Neuronal stem cell (in vitro differentiated cells): ENCODE measurements around the gene KASH5.

ENCODE experiments used
- DNase-seq: peaks from one replicate; pipeline ENCODE4 v3.0.0-alpha.2; 2013; ENCODE audit warnings: low spot score
- H2AFZ ChIP-seq: one replicate; pipeline ENCODE4 v1.6.1; 2013; ENCODE audit warnings: mild to moderate bottlenecking, low read length, inconsistent platforms
- H2AK5ac ChIP-seq: 2 replicates; pipeline ENCODE4 v1.6.1; 2013; ENCODE audit warnings: low read depth, mild to moderate bottlenecking, inconsistent platforms, low read length, moderate library complexity, mixed read lengths
- H2BK120ac ChIP-seq: 2 replicates; pipeline ENCODE4 v1.6.1; 2013; ENCODE audit warnings: low read depth, mild to moderate bottlenecking, inconsistent platforms, low read length, moderate library complexity, mixed read lengths
- H2BK12ac ChIP-seq: one replicate; pipeline ENCODE4 v1.6.1; 2013; ENCODE audit warnings: low read length, inconsistent platforms
- H2BK15ac ChIP-seq: 2 replicates; pipeline ENCODE4 v1.6.1; 2013; ENCODE audit warnings: mild to moderate bottlenecking, low read length, inconsistent platforms, mixed read lengths
- H2BK5ac ChIP-seq: one replicate; pipeline ENCODE4 v1.6.1; 2013; ENCODE audit warnings: inconsistent platforms, mild to moderate bottlenecking, low read length, moderate library complexity
- H3K14ac ChIP-seq: one replicate; pipeline ENCODE4 v1.6.1; 2013; ENCODE audit warnings: low read length, inconsistent platforms
- H3K18ac ChIP-seq: 2 replicates; pipeline ENCODE4 v1.6.1; 2013; ENCODE audit warnings: low read length, inconsistent platforms
- H3K23ac ChIP-seq: 2 replicates; pipeline ENCODE4 v1.6.1; 2013; ENCODE audit warnings: low read depth, mild to moderate bottlenecking, mixed read lengths, low read length, inconsistent platforms; ENCODE audit not compliant: poor library complexity
- H3K27ac ChIP-seq: replicated peaks from 3 replicates; pipeline ENCODE4 v1.5.1; 2013; ENCODE audit warnings: low read length, inconsistent platforms
- H3K27me3 ChIP-seq, 3 experiments: 2 replicates each; pipeline ENCODE4 v1.6.1; 2013; ENCODE audit warnings: low read length in 3 of 3, mild to moderate bottlenecking in 2 of 3, inconsistent platforms in 1 of 3, low read depth in 1 of 3, mixed read lengths in 1 of 3, moderate library complexity in 1 of 3; ENCODE audit not compliant: control insufficient read depth in 3 of 3, insufficient read depth in 3 of 3
- H3K36me3 ChIP-seq, 2 donors: replicated peaks in 1 of 2; 2 replicates each; pipeline ENCODE4 v1.6.1; 2013; ENCODE audit warnings: low read length in 2 of 2; ENCODE audit not compliant: control insufficient read depth in 2 of 2, insufficient read depth in 2 of 2
- H3K4ac ChIP-seq: 2 replicates; pipeline ENCODE4 v1.6.1; 2013; ENCODE audit warnings: inconsistent platforms, mild to moderate bottlenecking, low read length, moderate library complexity
- H3K4me1 ChIP-seq, 2 donors: 1 replicate in 1 of 2; 2 replicates in 1 of 2; pipeline ENCODE4 v1.6.1; 2013; ENCODE audit warnings: low read length in 2 of 2, low read depth in 1 of 2; ENCODE audit not compliant: control insufficient read depth in 2 of 2, insufficient read depth in 1 of 2
- H3K4me2 ChIP-seq: one replicate; pipeline ENCODE4 v1.6.1; 2013; ENCODE audit warnings: mild to moderate bottlenecking, low read length, inconsistent platforms; ENCODE audit not compliant: insufficient read depth, poor library complexity, severe bottlenecking
- H3K4me3 ChIP-seq, 2 donors: 2 replicates each; pipeline ENCODE4 v1.5.1; 2013; ENCODE audit warnings: low read length in 2 of 2, mild to moderate bottlenecking in 2 of 2, inconsistent platforms in 1 of 2, moderate library complexity in 1 of 2
- H3K79me1 ChIP-seq: one replicate; pipeline ENCODE4 v1.6.1; 2013; ENCODE audit warnings: low read depth, mild to moderate bottlenecking, inconsistent platforms, low read length, moderate library complexity
- H3K9ac ChIP-seq: one replicate; pipeline ENCODE4 v1.6.1; 2013; ENCODE audit warnings: mild to moderate bottlenecking, low read depth, low read length, inconsistent platforms; ENCODE audit not compliant: poor library complexity
- H3K9me3 ChIP-seq, 2 donors: replicated peaks in 1 of 2; 2 replicates each; pipeline versions ENCODE3 to v1.6.1; 2013; ENCODE audit warnings: low read length in 2 of 2, mild to moderate bottlenecking in 2 of 2, inconsistent platforms in 1 of 2, low read depth in 1 of 2, mixed read lengths in 1 of 2, moderate library complexity in 1 of 2; ENCODE audit not compliant: control insufficient read depth in 2 of 2, insufficient read depth in 1 of 2
- H4K8ac ChIP-seq: one replicate; pipeline ENCODE4 v1.6.1; 2013; ENCODE audit warnings: low read depth, mild to moderate bottlenecking, inconsistent platforms, low read length, moderate library complexity
- H4K91ac ChIP-seq: one replicate; pipeline ENCODE4 v1.6.1; 2013; ENCODE audit warnings: low read length, low read depth, mild to moderate bottlenecking, inconsistent platforms; ENCODE audit not compliant: poor library complexity
- WGBS, 2 donors: extraction: QIAGEN DNeasy Blood & Tissue Kit; methylation state at CpG; one replicate each; pipeline ENCODE4 v1.1.7; 2013; ENCODE audit warnings: missing lambda C conversion rate in 2 of 2, mixed read lengths in 1 of 2; ENCODE audit not compliant: insufficient read length in 2 of 2, insufficient replicate concordance in 1 of 2; ENCODE audit errors: extremely low coverage in 2 of 2; 5-methylcytosine and 5-hydroxymethylcytosine counted together

Gene KASH5

DNA sequence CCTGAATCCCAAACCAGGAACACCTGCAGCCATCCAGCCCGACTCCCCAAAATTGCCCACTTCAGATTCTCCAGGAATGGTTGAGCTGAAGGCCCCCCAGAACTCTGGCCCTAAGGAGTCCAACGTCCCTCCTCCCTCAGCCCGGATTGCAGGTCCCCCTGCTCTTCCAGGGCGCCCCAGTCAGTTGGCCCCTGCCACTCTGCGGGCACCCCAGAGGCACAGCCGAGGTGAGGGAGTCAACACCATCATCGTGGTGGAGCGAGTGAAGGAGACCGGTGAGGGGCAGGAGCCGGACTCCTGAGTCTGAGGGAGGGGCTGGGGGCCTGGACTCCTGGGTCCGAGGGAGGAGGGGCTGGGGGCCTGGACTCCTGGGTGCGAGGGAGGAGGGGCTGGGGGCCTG is 39.3 kb downstream of the KASH5 start:
- peaks cover 8 to 96% (median 71%) of the 10 kb centered on the region in 3 experiments for H3K27me3 ChIP-seq

DNA sequence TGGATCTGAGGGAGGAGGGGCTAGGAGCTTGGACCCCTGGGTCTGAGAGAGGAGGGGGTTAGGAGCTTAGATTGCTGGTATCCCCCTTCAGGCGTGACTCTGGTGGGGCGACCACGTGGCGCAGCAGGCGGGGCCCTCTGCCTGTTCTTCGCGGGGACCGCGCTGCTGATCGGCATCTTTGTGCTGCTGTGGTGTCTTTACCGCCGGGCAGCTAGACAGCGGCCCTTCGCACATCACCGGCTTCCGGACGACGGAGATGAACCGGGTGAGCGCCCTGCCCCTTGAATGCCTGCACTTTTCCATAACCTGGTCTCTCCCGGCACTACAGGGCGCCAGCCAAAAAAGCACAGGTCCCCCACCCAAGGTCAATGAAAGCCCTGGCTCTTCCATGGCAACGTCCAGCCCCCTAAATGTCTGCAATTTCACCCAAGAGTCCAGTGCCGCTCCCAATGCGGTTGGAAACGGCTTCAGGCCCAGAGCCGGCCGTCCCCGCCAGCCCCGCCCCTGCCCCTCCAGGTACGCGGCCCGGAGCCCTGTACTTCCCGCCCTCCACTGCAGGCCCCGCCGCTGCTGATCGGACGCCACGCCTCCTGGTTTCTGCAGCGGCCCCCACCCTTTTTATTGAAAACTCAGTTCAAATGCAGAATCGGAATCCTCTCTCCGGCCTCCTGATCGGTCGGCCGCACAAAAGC is 40.0 kb downstream of the KASH5 start:
- peak overlapping the region; percentile 86 for H2AK5ac ChIP-seq
- H2BK5ac ChIP-seq = peak overlapping the region; percentile 35
- peaks cover 6 to 96% (median 71%) of the 10 kb centered on the region in 3 experiments for H3K27me3 ChIP-seq
- H3K9me3 ChIP-seq = peaks cover 4% of the 10 kb centered on the region in 2 donors
- H2BK15ac ChIP-seq = peak overlapping the region; percentile 54
- peak overlapping the region; percentile 80 for H3K23ac ChIP-seq
- DNase-seq = no peak
- peak overlapping the region; percentile 96 for H2AFZ ChIP-seq
- H4K91ac ChIP-seq = no peak overlapping the region
- no CpG with 5 or more reads among the region's 45 CpGs for WGBS, 2 donors
- peak overlapping the region; percentile 89 for H3K4me2 ChIP-seq
- peak overlapping the region; percentile 34 to 60 for H3K4me3 ChIP-seq
- peak overlapping the region; percentile 51 for H3K14ac ChIP-seq
- H3K36me3 ChIP-seq = no peaks in the 10 kb centered on the region
- H3K9ac ChIP-seq = peak overlapping the region; percentile 57
- no peak overlapping the region for H4K8ac ChIP-seq
- H3K27ac ChIP-seq = no peak overlapping the region
- peak overlapping the region; percentile 95 for H3K18ac ChIP-seq
- H2BK120ac ChIP-seq = peak overlapping the region; percentile 28
- H3K79me1 ChIP-seq = peaks cover 2% of the 10 kb centered on the region
- peak overlapping the region; percentile 91 for H3K4ac ChIP-seq
- H2BK12ac ChIP-seq = peak overlapping the region; percentile 63
- peaks cover 24 to 29% of the 10 kb centered on the region in 2 donors for H3K4me1 ChIP-seq

More for the DNA sequence above, 39.3 kb downstream of the KASH5 start:
- no peak overlapping the region for H3K14ac ChIP-seq
- peak overlapping the region; percentile 54 for H2BK15ac ChIP-seq
- DNase-seq = no peak
- H3K23ac ChIP-seq = no peak overlapping the region
- H4K8ac ChIP-seq = peak overlapping the region; percentile 56
- peak overlapping the region; percentile 35 for H2BK5ac ChIP-seq
- H2BK120ac ChIP-seq = peak overlapping the region; percentile 28
- no peak overlapping the region for H3K27ac ChIP-seq
- H3K79me1 ChIP-seq = peaks cover 2% of the 10 kb centered on the region
- H3K4me2 ChIP-seq = no peak overlapping the region
- H3K9me3 ChIP-seq = peaks cover 4% of the 10 kb centered on the region in 2 donors
- H2AFZ ChIP-seq = no peak overlapping the region
- no peak overlapping the region for H3K4ac ChIP-seq
- no peak overlapping the region for H4K91ac ChIP-seq
- H3K36me3 ChIP-seq = no peaks in the 10 kb centered on the region
- peak overlapping the region; percentile 86 for H2AK5ac ChIP-seq
- peak overlapping the region; percentile 98 for H2BK12ac ChIP-seq
- H3K4me1 ChIP-seq = peaks cover 28 to 32% of the 10 kb centered on the region in 2 donors
- H3K4me3 ChIP-seq = no peak overlapping the region
- peak overlapping the region; percentile 85 for H3K18ac ChIP-seq
- no peak overlapping the region for H3K9ac ChIP-seq
- no CpG with 5 or more reads among the region's 12 CpGs for WGBS, 2 donors

DNA sequence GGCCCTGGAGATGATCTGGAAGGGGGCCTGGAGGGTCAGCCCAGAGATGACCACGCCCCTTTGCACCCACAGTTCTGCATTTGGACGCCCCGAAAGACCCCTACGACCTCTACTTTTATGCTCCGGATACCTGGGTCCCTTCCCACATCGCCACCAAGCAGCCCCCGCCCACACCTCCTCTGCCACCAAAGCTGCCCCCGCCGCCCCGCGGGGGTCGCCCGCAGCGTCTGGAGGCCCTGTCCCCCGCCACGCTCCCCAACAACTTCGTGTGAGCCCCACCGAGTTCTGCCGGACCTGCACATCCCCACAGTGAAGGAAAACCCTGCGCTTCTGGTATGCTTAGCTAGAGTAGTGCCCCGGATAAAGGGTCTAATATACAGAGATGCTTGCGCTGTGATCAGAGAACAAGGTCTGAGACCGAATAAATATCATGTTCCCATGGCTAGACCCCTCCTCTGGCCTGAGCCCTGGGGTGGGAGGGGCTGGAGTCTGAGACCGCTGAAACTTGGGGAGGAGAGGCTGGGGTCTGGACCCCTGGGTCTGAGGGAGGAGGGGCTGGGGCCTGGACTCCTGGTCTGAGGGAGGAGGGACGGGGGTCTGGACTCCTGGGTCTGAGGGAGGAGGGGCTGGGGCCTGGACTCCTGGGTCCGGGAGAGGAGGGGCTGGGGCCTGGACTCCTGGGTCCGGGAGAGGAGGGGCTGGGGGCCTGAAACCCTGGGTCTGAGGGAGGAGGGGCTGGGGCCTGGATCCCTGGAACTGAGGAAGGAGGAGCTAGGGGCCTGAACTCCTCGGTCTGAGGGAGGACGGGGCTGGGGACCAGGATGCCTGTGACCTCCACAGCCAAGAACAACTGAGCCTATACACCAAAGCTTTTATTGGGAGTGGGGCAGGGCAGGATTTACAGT is 40.8 kb downstream of the KASH5 start:
- Histone ChIP-seq H3K23ac (peak overlapping the region; percentile 50), H3K9ac (no peak overlapping the region), H3K4me3 (peak overlapping the region; percentile 34 to 60), H3K18ac (peak overlapping the region; percentile 95), H3K4me2 (peak overlapping the region; percentile 89), H2AFZ (peak overlapping the region; percentile 96), H3K4ac (no peak overlapping the region), H3K27ac (no peak overlapping the region), H3K27me3 (peaks cover 3 to 96% (median 69%) of the 10 kb centered on the region in 3 experiments), H3K79me1 (peaks cover 2% of the 10 kb centered on the region), H2BK120ac (peak overlapping the region; percentile 28), H2BK15ac (peak overlapping the region; percentile 54), H4K8ac (no peak overlapping the region), H2AK5ac (peak overlapping the region; percentile 86), H3K36me3 (no peaks in the 10 kb centered on the region), H2BK5ac (peak overlapping the region; percentile 35), H2BK12ac (no peak overlapping the region), H3K14ac (no peak overlapping the region), H4K91ac (no peak overlapping the region), H3K9me3 (peaks cover 4 to 8% of the 10 kb centered on the region in 2 donors), H3K4me1 (peaks cover 20 to 23% of the 10 kb centered on the region in 2 donors)
- DNase-seq = no peak
- WGBS, 2 donors = no CpG with 5 or more reads among the region's 29 CpGs
